SK-N-MC (cell line): ENCODE measurements around the gene DPM1.

ENCODE experiments used
- EZH2 ChIP-seq: fragments of 200-600 bp; sonication (generic); IDR thresholded peaks from one replicate; pipeline ENCODE4 v1.6.1; 2017; ENCODE audit warnings: antibody characterized with exemption
- FOXP2 ChIP-seq: optimal IDR thresholded peaks from 2 replicates; pipeline ENCODE3; 2011; ENCODE audit warnings: mild to moderate bottlenecking, moderate library complexity; ENCODE audit not compliant: insufficient read depth; ENCODE audit errors: extremely low read length, control extremely low read depth
- POLR2AphosphoS5 ChIP-seq: IDR thresholded peaks from 2 replicates; pipeline ENCODE4 v1.6.1; 2012; ENCODE audit warnings: mild to moderate bottlenecking, low read depth, low read length, borderline replicate concordance

- TF ChIP-seq POLR2AphosphoS5 (no peak), EZH2 (no peak), FOXP2 (no peak)
Measured at GRCh38 chr20:51004781-51005180, 46.4 kb upstream of the DPM1 start.
